ENCODE data around the gene FAU.

FAU gene

DNA sequence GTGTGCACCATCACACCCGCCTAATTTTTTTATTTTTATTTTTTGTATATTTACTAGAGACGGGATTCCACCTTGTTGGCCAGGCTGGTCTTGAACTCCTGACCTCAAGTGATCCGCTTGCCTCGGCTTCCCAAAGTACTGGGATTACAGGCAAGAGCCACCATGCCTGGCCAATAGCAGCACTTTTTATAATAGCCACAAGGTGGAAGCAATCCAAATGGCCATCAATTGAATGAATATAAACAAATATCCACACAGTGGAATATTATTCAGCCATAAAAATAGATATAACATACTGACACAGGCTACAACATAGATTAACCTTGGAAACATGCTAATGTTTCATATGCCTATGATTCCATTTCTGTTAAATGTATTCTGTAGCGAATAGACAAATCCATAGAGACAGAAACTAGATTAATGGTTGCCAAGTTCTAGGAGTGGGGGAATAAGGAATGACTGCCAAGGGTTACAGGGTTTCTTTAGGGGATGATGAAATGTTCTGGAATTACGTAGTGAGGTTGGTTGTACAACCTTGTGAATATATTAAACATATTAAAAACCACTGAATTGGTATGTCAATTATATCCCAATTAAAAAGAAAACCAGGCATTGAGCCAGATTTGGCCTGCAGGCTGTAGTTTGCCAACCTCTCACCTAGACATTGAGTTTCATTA is 21.1 kb downstream of the FAU start:
- no peak overlapping the region for H3K4me3 ChIP-seq
- H3K27ac ChIP-seq, result no peak overlapping the region
- no peak for DNase-seq (ENCODE audit: low spot score)
- TF ChIP-seq, protein P1, sequence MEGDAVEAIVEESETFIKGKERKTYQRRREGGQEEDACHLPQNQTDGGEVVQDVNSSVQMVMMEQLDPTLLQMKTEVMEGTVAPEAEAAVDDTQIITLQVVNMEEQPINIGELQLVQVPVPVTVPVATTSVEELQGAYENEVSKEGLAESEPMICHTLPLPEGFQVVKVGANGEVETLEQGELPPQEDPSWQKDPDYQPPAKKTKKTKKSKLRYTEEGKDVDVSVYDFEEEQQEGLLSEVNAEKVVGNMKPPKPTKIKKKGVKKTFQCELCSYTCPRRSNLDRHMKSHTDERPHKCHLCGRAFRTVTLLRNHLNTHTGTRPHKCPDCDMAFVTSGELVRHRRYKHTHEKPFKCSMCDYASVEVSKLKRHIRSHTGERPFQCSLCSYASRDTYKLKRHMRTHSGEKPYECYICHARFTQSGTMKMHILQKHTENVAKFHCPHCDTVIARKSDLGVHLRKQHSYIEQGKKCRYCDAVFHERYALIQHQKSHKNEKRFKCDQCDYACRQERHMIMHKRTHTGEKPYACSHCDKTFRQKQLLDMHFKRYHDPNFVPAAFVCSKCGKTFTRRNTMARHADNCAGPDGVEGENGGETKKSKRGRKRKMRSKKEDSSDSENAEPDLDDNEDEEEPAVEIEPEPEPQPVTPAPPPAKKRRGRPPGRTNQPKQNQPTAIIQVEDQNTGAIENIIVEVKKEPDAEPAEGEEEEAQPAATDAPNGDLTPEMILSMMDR (IDR thresholded peaks at IDR 0.05), result no peak

DNA sequence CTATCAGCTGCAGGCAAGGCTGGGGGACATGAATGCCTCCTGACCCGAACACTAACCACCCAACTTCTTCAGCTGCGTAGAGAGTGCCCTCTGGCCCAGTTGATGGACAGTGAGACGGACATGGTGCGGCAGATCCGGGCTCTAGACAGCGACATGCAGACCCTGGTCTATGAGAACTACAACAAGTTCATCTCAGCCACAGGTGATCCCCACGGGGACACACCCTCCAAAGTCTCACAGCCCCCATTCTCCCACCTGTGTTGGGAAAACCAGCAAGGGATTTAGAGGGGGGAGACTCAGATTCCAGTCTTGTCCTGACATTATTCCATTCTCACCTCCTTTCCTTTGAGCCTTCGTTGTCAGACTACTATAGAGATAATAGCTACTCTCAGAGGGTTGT is 25.0 kb downstream of the FAU start:
- peak overlapping the region; percentile 95 for H3K4me3 ChIP-seq
- DNase-seq (ENCODE audit: low spot score), result no peak
- TF ChIP-seq, protein P1 (IDR thresholded peaks at IDR 0.05), result no peak
- peak overlapping the region; percentile 73 to 96 for H3K27ac ChIP-seq

DNA sequence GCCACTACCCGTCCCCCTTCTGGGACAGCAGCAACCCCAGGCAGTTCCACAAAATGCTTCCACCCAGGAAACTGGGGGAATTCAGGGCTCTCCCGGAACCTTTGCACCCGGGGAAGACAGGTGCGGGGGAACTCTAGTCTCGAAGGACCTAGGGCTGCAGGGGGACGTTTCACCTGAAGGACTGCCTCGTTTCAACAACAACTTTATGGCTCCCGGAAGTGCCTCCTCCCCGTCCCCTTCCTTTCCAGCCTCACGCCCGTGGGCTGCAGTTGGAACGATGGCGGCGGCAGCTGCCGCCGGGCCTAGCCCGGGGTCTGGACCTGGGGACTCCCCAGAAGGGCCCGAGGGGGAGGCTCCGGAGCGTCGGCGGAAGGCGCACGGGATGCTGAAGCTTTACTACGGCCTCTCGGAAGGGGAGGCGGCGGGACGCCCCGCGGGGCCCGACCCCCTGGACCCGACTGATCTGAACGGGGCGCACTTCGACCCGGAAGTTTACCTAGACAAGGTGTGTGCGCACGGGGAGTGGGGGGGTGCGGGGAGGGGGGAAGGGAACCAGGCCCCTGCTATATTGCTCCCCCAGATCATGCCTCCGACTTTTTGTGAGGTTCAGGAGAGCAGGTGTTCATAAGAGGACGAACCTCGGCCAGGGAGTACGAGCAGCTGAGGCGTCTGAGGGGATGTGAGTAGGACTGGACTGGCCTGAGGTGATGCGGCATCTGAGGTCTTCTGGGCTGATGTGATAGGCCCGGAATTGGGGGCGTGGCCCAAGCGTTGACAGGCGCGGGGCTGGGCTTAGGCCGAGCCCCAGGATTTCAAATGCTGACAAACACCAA is 25.7 kb downstream of the FAU start, which contains the start of gene VPS51:
Gene VPS51 (plus strand): TSS at position 241 of the 833 bp plus-strand sequence. CDS start 37 bp downstream, at position 278.
- Histone ChIP-seq H3K4me3 (peak within 1 kb of the TSS; percentile 95), H3K27ac (peak within 1 kb of the TSS; percentile 73 to 96)
- TF ChIP-seq, protein P1 (IDR thresholded peaks at IDR 0.05), result no peak
- DNase-seq (ENCODE audit: low spot score), result peak; percentile 91

DNA sequence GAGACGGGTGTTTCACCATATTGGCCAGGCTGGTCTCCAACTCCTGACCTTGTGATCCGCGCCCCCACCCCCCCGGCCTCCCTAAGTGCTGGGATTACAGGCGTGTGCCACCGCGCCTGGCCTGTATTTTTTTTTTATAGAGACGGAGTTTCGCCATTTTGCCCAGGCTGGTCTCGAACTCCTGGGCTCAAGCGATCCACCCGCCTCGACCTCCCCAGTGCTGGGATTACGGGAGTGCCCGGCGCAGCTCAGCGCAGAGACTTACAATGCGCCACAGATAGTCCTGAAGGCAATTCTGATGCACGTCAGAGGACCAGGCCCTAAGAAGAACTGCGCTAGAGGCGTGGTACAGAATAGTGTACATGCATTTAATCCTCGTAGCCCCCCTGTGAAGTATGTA is 26.5 kb downstream of the FAU start:
- TF ChIP-seq, protein P1 (IDR thresholded peaks at IDR 0.05), result no peak
- Histone ChIP-seq H3K27ac (peak overlapping the region in 1 of 2 donors; percentile 96), H3K4me3 (peak overlapping the region; percentile 95)
- no peak for DNase-seq (ENCODE audit: low spot score)

DNA sequence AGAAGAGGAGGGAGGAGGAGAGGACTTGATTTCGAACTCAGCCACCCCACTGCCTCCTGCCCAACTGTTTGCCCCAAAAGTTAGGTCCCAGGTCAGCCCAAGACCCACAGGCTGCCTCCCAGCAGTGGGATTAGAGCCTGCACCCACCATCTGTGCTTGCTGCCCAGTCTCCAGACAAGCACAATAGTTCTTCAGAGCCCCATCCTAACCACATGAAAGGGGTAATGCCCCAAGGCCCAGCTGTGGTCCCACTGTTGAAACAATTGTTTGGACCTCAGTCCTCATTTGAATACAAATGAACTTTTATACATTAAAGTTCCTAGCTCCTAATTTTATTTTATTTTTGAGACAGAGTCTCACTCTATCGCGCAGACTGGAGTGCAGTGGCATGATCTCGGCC is 31.3 kb downstream of the FAU start:
- no peak for DNase-seq (ENCODE audit: low spot score)
- TF ChIP-seq, protein P1 (IDR thresholded peaks at IDR 0.05), result no peak
- H3K27ac ChIP-seq, result no peak overlapping the region
- H3K4me3 ChIP-seq, result no peak overlapping the region

DNA sequence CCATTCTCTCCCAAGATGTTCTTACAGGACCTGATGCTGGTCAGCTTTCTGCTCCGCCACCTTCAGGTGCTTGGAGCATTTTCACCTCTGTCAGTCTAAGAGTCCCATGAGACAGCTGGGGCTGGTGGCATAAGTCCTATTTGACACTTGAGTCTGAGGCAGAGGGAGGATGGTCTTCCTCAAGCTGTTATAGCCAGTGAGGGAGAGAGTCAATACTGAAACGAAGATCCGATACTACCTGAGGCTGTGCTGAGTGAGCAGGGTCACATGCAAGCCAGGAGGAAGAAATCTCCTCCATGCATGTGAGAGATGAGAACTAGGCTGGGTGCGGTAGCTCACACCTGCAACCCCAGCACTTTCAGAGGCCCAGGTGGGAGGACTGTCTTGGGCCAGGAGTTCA is 32.3 kb downstream of the FAU start:
- DNase-seq (ENCODE audit: low spot score), result no peak
- H3K4me3 ChIP-seq, result no peak overlapping the region
- TF ChIP-seq, protein P1 (IDR thresholded peaks at IDR 0.05), result no peak
- no peak overlapping the region for H3K27ac ChIP-seq
